NCI-H526 treated with DMSO at 0.1 percent for 48 hours (cell line): Measurements from ENCODE around the gene HBP1.
A peak's percentile ranks its signal among the peaks of the same experiment; 100 is the strongest.
"Not testable (repeated sequence)": the region's sequence is repeated elsewhere in the genome, so short reads cannot be mapped to it uniquely, and the experiment has no call there.

Experiments
- DNase-seq: peaks from one replicate; lab custom pipeline; 2025; lab: John Stamatoyannopoulos, UW

HBP1 gene, protein sequence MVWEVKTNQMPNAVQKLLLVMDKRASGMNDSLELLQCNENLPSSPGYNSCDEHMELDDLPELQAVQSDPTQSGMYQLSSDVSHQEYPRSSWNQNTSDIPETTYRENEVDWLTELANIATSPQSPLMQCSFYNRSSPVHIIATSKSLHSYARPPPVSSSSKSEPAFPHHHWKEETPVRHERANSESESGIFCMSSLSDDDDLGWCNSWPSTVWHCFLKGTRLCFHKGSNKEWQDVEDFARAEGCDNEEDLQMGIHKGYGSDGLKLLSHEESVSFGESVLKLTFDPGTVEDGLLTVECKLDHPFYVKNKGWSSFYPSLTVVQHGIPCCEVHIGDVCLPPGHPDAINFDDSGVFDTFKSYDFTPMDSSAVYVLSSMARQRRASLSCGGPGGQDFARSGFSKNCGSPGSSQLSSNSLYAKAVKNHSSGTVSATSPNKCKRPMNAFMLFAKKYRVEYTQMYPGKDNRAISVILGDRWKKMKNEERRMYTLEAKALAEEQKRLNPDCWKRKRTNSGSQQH

GRCh38 chr7:107168233-107169119 is at the start of gene HBP1:
Gene HBP1, plus strand, starts transcription at chr7:107169003. Its CDS starts 10,891 bp downstream, at chr7:107179894.
- peak; percentile 100 for DNase-seq

- no peak for DNase-seq
Observed at GRCh38 chr7:107119376-107120105, 49.3 kb upstream of the HBP1 start.

GRCh38 chr7:107122486-107122911 is 46.3 kb upstream of the HBP1 start:
- DNase-seq = no peak

DNA sequence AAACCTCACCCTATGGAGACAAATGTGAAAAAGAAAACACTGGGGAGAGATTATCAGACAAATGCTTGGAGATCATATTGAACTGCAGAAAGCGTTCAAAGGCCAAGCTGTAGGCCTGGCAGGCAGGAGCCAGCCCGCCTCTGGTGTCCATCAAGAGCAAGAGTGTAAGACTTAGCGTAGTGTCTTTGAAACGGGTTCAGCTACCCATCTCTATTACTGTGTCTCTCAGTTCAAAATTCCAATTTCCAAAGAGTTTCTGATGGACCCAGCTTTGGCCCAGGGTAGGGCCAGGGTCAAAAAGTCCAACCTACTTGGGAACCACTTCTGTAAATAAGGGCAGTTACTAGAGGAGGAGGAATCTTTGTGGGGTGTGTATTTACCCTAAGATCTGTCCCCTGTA is 45.4 kb upstream of the HBP1 start:
- no peak for DNase-seq

DNA sequence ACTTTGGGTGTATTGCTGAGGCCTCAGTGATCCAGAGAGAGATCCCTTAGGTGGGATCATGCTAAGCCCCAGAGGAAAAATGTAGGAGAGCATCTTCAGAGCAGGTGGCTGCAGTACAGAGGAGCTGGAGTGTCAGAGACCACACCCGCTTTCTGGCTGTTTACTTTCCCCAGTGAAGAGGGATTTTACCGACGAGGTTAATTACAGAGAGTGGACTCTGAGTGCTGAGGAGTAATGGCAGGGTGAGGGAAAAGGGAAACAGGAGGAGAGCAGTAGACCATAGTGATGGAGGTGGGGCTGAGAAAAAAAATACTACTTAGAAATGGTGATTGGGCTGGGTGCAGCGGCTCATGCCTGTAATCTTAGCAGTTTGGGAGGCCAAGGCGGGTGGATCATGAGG is 43.3 kb upstream of the HBP1 start:
- DNase-seq = no peak

GRCh38 chr7:107128217-107128616 is 40.6 kb upstream of the HBP1 start:
- DNase-seq = no peak

DNA sequence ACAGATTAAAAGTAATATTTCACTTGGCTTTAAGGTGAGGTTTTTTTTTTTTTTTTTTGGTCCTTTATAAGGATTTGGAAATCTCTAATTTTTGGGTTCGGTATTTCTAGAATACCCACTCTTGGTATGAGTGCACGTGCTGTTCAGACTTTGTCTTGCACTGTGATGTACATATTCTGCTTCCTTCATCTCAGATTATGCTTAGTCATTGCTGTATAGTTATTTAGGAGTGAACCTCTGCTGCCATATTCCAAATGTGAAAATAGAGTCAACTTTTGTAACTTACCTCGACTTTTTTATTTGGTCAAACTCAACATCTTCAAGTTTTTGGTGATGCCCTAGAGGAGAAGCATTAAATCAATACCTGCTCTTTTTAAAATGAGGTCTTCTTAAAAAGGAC is 40.1 kb upstream of the HBP1 start:
- no peak for DNase-seq

DNA sequence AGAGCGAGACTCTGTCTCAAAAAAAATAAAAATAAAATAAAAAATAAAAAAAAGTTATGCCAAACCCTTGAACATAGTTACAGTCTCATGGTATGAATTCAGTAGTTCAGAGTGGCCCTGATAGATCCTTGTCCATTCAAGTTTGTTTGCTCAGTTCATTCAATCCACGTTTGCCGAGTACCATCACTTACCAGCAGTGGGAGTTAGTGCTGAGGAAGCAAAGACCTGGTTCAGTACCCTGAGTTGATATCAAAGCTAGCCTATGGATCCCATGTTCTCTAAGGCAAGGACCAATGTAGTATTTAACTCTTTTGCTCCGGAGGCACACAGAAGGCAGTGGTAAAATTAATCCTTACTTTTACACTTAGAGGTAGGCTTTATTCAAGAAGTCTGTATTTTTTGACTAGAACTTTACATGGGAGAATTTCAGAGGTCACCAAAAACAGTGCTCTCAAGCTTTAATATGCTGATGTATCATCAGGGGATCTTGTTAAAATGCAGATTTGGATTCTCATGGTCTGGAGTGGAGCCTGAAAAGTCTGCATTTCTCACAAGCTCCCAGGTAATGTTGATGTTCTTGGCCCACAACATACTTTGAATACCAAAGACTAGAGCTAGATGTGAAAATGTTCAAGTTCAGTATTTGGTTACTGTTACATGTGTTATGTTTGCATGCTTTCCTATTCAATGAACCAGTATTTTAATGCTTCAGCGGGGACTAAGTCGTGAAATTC is 38.1 kb upstream of the HBP1 start:
- no peak for DNase-seq

GRCh38 chr7:107133396-107133795 is 35.4 kb upstream of the HBP1 start:
- no peak for DNase-seq

DNA sequence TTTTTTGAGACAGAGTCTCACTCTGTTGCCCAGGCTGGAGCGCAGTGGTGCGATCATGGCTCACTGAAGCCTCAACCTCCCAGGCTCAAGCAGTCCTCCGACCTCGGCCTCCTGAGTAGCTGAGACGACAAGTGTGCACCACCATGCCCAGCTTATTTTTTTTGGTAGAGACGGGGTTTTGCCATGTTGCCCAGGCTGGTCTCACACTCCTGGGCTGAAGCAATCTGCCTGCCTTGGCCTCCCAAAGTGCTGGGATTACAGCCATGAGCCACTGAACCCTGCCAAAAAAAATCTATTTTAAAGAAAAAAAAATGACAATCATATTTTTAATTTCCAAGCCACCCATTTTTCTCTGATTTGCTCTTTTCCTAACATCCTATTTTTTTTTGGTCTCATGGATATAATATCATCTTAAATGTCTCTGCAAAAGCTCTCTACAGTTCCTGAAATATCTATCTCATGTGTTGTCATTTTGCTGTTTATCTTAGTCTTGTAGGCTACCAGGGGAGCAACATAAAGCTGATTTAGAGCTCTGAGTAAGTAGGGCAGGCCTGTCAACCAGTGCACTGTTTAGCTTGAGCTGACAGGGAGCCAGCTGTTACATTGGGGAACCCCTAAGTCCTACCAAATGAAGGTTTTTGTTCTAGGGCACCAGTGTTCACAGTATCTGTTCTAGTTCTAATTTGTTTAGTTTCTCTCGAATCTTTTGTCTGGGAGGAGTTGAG is 29.9 kb upstream of the HBP1 start:
- no peak for DNase-seq

DNA sequence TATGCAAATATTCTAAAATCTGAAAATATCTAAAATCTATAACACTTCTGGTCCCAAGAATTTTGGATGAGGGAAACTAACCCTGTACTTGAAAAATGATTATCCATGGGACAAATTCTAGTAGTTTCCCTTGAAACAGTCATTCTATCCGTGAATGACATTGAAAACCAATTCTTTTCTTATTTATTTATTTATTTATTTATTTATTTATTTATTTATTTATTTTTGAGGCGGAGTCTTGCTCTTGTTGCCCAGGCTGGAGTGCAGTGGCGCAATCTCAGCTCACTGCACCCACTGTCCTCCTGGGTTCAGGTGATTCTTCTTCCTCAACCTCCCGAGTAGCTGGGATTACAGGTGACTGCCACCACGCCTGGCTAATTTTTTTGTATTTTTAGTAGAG is 24.9 kb upstream of the HBP1 start:
- DNase-seq = not testable (repeated sequence)

- no peak for DNase-seq
Observed at GRCh38 chr7:107145067-107145838, 23.6 kb upstream of the HBP1 start.

DNA sequence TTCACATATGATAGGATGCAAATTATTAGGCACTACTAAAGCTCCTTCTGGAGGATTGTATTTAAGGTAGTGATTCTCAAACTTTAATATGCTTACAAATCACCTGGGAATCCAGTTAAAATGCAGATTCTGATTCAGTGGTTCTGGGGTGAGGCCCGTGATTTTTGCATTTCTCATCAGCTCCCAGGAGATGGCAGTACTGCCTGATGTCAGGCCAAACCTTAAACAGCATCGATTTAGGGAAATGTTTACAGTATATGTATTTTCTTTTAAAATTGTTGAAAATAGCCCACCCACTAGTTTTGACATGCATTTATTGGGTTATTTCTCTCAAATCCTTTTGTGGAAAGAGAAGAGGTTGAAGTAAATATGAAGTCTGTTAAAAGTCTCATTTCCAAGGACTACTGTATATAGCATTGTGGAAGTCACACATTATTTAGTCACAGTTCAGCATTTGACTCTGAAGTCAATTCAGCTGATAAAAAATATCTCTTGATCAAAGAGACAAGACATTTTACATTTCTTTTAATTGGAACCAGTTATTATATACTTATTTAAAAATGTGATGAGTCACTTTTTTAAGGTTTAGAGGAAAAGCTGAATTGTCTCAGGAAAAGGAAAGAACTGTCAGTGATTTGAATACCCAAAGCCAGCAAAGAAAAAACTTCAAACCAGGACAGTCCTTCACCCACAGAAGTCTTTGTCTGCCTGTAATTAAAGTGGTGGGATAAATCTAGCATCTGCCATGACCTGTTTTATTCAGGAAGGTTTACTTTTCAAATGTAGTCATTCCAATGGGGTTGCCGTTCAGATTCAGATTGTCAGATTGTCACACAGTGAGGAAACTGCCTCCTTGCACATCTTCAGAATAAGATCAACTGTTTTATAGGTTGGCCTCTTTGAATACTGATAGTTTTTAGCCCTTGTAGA is 21.1 kb upstream of the HBP1 start:
- DNase-seq = peak; percentile 24

GRCh38 chr7:107148721-107149120 is 20.1 kb upstream of the HBP1 start:
- no peak for DNase-seq

DNA sequence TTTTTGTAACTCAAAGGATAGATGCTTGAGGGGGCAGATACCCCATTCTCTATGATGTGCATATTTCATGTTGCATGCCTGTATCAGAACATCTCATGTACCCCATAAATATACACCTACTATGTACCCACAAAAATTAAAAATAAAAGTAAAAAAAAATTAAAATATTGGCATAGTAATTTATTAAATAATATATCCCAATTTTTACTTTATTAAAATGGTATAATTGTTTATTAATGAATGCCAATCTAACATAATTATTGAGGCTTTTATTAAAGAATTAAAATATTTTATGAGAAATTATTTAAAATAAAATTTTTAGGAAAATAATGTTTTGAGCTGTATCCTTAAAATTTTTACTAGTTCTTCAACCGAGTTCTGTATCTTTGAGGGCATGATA is 18.9 kb upstream of the HBP1 start:
- DNase-seq = no peak

DNA sequence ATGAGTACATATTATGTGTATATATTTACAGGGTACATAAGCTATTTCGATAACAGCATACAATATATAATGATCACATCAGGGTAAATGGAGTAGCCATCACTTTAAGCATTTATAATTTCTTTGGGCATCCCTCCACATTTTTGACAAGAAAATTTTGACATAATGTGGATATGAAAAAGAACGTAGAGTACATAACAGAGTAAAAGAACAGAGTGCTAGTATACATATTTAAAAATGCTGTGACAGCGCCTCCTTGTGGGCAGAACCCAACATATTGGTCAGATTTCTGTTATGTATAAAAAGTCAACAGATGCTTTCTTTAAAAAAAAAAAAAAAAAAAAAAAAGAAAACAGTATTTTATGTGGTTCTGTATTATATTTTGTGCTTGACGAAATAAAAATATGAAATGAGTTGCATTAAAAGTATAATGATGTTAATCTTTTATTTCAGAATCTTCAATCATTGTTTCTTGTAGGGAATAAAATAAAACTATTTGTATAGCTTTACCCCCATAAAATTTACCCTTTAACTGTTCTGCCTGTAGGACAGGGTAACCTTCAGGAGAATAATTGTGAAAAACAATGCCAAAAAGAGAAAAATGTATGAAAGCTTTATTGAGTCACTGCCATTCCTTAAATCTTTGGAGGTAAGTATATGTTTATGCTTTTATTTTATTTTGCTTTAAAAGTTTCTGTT is 18.3 kb upstream of the HBP1 start:
- DNase-seq = peak; percentile 68

DNA sequence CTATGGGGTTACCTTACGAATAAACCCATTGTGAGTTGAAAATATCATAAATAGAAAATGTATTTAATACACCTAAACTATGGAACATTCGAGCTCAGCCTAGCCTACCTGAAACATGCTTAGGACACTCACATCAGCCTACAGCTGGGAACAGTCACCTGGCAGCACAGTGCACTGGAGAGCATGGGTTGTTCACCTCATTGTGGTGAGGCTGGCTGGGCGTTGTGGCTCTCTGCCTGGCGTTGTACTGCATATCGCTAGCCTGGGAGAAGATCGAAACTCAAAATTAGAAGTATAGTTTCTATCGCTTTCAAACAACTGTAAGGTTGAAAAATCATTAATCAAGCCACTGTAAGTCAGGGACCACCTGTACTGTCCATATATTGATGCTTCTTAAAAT is 17.3 kb upstream of the HBP1 start:
- DNase-seq = no peak

DNA sequence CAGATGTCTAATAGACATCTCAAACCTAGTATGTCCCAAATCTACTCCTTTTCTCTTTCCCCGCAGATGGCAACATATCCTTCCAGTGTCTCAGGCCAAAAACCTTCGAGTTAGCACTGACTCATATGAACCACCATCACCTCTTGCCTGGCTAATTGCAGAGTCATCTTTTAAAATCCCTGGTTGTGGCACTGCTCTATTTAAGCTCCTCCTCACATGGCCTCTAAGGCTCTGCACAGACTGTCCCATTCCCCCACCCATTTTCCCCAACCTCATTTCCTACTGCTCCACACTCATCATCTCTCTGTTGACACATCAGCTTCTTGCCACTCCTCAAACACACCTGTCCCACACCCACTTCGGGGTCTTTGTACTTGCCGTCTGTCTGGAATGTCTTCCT is 16.8 kb upstream of the HBP1 start:
- no peak for DNase-seq
